Stimulated activated CD8-positive, alpha-beta memory T cell treated with anti-CD3 and anti-CD28 coated beads, Interleukin-12 subunit alpha, Interleukin-12 subunit beta, amount 100 ng/mL, for 4 hours (primary cell): ENCODE data around the gene NBR1.
"Not testable (repeated sequence)": the region's sequence is repeated elsewhere in the genome, so short reads cannot be mapped to it uniquely, and the experiment has no call there.

ENCODE experiments used
- DNase-seq: peaks from one replicate; pipeline ENCODE4 v3.0.0-alpha.2; 2020; ENCODE audit warnings: low read depth

Gene NBR1

DNA sequence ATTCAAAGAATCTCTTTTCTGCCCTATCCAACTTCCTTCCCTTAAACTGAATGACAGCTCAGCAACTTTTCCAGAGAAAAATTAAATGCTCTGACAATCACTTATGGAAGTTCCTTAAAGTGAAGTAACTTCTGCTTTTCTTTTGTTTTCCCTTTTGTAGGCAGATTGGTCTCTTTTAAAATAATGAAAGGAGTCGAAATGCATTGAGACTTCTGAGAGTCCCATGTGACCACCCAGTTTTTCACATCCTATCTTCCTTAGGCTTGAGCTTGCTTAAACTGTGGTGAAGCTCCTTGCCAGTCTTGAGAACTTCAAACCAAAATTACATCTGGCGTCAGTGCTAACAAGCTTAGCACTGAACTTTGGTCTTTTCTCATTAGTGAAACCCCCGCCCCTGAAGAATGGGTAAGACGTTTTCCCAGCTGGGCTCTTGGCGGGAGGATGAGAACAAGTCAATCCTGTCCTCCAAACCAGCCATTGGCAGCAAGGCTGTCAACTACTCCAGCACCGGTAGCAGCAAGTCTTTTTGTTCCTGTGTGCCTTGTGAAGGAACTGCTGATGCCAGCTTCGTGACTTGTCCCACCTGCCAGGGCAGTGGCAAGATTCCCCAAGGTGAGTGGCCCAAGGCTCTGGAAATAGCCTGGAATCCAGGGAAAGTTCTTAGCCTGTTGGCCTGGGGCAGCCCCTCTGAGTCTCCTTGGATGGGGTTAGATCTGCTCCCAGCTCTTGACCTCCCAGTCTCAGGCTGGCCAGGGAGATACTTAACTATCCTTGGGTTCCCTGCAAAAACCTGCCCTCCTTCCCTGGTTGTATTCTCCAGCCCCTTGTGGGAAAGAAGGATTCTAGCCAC, 41.9 kb downstream of the NBR1 start:
- DNase-seq, result no peak

- DNase-seq, result no peak
These were observed 42.5 kb downstream of the NBR1 start for GRCh38 chr17:43213545-43213944.

DNA sequence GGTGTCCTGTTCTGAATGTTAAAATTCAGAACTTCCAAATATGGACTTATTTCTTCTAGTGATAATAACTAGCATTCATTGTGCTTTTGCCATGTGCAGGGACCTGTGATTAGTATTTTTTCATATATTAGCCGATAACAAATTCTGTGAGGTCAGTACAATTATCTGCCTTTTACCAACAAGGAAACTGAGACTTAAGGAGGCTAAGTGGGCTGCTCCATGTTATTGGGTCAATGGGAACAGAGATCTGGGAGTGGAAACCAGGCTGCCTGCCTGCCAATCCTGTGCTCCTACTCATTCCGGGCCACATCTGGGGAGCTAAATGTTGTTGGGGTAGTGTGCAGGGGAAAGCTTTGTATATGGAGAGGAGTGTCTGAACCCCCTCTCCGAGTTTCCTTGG, 44.3 kb downstream of the NBR1 start:
- no peak for DNase-seq

DNA sequence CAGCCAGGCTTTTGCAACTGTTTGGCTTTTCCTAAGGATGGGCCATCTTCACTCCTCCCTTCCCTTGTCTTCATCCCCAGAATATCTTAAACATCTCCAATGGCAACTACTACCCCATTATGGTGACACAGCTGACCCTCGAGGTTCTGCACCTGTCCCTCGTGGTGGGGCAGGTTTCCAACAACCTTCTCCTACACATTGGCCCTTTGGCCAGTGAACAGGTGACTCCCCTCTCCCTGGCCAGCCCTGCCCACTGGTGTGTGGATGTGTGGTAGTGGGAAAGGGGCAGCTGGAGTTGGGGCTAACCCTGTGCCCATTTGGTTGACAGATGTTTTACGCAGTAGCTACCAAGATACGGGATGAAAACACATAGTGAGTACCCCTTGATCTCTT, 45.4 kb downstream of the NBR1 start:
- DNase-seq, result no peak

DNA sequence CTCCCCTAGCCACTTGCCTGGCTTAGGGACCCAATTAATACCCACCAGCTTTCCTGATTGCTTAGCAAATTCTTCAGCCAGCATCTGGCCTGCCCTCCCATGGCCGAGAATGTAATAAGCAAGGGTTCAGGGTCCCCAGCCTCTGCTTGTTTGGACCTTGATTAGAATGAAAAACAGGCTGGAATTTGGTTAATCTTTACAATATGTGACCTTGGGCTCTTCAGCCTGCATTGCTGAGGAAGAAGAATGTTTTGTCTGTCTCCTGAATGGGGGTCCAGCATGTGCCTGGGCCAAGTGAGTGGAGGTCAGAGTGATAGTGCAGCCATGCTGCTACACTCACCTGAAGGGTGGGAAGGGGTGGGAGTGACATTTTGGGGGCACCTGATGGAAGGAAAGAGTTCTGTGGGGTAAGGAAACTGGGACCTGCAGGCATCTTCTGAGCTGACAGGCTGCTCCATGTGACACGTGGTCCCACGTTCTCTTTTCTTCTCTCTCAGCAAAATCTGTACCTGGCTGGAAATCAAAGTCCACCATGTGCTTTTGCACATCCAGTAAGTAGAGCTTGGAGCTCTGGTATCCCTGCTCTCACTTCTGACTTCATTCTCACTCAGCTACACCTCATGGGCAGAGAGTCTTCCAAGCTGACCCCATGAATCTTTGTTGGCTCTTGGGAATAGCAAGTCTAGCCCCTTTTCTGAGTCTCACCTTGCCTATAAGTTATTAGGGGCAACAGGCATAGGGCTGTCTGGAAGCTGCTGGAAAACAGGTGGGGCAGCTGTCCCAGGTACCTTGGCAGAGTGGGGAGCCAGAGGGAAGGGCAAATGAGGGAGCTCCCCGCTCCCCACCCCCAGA, 46.0 kb downstream of the NBR1 start:
- no peak for DNase-seq

DNA sequence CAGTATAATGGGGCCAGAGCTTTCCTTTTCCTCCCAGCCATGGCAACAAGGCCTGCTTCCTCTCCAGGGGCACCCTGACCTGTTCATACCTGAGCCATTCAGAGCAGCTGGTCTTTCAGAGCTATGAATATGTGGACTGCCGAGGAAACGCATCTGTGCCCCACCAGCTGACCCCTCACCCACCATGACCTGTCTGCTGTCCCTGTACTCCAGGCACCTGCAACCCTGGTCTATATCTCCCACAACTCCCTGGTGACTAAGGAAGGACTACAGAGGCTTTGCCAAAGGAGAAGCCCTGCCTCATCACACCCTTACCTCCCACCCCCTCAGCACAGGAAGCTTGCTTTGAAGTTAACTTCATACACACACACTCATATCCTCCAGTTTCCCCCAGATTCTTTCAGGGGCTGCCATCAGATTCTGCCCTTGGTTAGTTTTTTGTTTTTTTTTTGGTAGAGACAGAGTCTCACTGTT, 46.6 kb downstream of the NBR1 start:
- no peak for DNase-seq

GRCh38 chr17:43219001-43219400, 48.0 kb downstream of the NBR1 start:
- DNase-seq, result no peak

- DNase-seq, result no peak
These were observed 48.8 kb downstream of the NBR1 start for GRCh38 chr17:43219746-43220380.

DNA sequence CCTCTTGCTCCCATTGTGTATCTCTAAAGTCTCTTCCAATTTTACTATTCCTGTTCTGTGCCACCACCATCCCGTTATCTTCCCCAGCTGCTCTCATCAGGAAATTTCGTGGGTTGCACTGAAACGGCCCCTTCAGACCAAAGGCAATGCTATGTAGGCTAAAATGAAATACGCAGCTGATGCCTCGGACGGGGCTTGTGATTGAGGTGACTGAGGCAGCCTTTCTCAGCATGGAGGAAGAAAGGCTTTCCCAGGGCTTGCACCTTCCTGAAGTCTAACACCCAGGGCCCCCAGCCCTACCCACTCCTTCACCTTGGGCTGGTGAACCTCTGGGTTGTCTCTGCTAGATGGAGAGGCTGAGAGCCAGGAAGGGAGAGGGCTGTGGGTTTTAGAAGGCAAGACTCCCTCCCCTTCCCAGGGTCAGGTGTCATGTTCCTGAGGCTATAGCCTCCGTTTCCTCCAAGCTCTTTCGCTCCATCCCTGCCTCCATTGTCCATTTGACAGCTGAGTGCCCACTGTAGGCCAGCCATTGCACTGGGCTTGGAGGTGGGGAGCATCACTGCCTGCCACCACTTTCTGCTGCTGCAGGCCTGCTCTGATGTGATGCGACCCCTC, 49.6 kb downstream of the NBR1 start:
- no peak for DNase-seq

- no peak for DNase-seq
These were observed 53.2 kb downstream of the NBR1 start for GRCh38 chr17:43224146-43224705.

GRCh38 chr17:43226393-43226792, 55.4 kb downstream of the NBR1 start:
- no peak for DNase-seq

DNA sequence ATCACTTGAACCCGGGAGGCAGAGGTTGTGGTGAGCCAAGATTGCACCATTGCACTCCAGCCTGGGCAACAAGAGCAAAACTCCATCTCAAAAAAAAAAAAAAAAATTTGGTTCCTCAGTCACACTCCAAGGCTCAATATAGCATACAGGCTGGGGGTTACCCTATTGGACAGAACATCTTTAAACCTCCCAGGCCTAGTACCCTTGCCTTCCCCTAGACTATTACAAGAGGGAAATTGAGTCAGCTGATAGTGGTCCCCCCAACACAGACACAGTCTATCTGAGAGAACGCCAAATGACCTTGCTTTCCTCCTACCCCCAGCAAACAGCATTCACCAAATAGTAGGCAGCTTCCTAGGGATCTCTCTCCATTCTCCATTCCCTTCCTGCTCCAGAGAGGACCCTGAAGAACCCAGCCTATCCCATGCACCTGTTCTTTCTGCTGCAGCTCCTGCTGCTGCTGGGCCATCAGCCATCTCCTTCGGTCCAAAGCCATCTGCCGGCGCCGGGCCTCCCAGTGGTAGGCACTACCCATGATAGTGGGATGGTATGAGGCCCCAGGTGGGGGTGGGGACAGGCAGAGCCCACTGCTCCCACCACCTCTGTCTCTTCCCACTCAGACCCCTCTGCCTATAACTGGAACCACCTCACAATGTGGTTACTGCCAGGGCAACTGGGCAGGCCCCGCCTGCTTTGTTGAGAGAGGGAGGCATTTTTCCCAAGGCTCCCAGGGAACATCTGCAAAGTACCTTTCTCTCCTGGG, 57.2 kb downstream of the NBR1 start, which contains the start of gene CCDC200:
CCDC200 (minus strand) TSS at position 604 of the 763 bp plus-strand sequence; CDS start at position 535, 69 bp downstream.
- DNase-seq, result not testable (repeated sequence)

GRCh38 chr17:43231205-43232020, 60.4 kb downstream of the NBR1 start:
- not testable (repeated sequence) for DNase-seq

DNA sequence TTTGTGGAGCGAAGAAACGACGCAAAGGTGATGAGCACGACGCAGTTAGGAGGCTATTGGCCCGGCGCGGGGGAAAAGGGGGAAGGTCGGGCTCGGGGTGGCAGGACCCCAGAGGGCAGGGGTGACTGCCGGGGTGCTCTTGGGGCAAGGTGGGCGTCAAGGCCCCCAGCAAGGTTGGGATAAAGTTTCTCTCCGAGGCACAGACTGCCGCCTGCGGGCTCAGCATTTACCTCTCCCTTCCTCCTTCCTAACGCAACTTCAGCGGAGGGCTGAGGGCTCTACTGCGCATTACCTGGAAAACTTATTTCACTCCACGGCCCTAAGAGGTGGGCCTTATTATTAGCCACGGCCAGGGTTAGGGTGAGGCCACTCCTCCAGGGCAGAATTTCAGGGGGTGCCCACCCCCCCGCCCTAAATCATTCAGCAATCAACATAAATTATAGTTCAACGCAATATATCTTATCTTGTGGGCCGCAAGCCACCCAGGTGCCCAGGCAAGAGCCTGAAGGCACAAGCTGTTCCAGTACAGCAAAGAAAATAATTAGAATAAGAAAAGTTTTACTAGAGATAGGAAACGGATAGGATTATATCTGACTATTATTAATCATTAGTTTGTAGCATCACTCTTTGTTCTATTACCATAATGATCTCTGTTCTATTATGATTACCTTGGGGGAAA, 61.1 kb downstream of the NBR1 start:
- DNase-seq, result not testable (repeated sequence)

- not testable (repeated sequence) for DNase-seq
These were observed 62.2 kb downstream of the NBR1 start for GRCh38 chr17:43233263-43233662.

GRCh38 chr17:43233877-43234276, 62.9 kb downstream of the NBR1 start, which contains the start of gene RNU2-1:
Gene RNU2-1, minus strand, starts transcription at chr17:43233977.
- DNase-seq, result not testable (repeated sequence)

DNA sequence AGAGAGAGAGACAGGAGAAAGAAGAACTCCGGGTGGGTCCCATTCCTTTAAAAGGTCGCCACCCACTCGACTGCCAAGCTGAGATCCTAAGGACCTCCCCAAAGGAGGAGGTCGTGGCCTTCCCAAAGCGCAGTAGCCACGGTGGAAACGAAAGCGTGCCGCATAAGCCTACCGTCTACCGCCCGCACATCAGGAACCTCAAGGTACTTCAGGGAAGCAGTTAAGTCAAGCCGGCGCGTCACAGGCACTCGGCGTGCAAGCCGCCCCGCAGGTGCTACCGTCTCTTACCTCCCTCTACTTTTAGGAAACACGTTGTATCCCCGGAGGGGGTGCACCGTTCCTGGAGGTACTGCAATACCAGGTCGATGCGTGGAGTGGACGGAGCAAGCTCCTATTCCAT, 68.6 kb downstream of the NBR1 start:
- DNase-seq, result not testable (repeated sequence)

DNA sequence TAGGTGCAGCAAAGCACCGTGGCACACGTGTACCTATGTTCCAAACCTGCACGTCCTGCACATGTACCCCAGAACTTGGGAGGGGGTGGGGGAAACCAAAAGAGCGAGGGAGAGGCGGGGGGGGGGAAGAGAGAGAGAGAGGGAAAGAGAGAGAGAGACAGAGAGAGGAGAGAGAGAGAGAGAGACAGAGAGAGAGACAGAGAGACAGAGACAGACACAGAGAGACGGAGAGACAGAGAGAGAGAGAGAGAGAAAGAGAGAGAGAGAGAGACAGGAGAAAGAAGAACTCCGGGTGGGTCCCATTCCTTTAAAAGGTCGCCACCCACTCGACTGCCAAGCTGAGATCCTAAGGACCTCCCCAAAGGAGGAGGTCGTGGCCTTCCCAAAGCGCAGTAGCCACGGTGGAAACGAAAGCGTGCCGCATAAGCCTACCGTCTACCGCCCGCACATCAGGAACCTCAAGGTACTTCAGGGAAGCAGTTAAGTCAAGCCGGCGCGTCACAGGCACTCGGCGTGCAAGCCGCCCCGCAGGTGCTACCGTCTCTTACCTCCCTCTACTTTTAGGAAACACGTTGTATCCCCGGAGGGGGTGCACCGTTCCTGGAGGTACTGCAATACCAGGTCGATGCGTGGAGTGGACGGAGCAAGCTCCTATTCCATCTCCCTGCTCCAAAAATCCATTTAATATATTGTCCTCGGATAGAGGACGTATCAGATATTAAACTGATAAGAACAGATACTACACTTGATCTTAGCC, 69.8 kb downstream of the NBR1 start:
- not testable (repeated sequence) for DNase-seq
